ENCODE data around the gene PTPRG.

DNA sequence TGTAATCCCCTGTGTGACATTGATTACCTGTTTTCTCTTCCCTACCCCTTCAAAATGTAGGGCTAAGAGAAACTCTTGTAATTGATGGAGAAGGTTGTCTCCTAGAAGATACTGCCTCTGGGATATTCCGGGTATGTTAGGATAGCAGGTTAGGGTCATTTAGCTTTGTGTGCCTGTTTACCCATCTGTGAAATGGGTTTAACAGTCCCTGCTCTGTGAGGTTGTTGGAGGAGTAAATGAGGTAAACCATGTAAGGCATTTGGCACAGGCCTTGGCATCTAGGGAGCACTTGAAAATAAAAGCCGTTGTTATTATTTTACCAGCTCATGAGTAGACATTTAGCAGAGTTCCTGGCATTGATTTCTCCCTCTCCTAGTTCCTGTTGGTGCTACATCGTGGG is 16.4 kb downstream of the PTPRG start:
- TF ChIP-seq ATF3 (IDR thresholded peaks at IDR 0.05), result no peak
- TF ChIP-seq POLR2A (IDR thresholded peaks at IDR 0.05; ENCODE audit: borderline replicate concordance, extremely low read depth, insufficient read depth, insufficient read length), result no peak
- TF ChIP-seq YY1 (IDR thresholded peaks at IDR 0.05; ENCODE audit: extremely low read depth, insufficient replicate concordance, low read depth, low read length), result no peak
- no peak for TF ChIP-seq CTCF (IDR thresholded peaks at IDR 0.05 in 2 of 3, conservative IDR thresholded peaks at IDR 0.05 in 1 of 3; ENCODE audit: borderline replicate concordance in 1 of 3, insufficient read depth in 1 of 3, low read depth in 2 of 3, low read length in 2 of 3)
- no peak for TF ChIP-seq POLR2AphosphoS5 (IDR thresholded peaks at IDR 0.05; ENCODE audit: low read depth, low read length)
- no peak for TF ChIP-seq EZH2 (IDR thresholded peaks at IDR 0.05)
- TF ChIP-seq, protein P1, sequence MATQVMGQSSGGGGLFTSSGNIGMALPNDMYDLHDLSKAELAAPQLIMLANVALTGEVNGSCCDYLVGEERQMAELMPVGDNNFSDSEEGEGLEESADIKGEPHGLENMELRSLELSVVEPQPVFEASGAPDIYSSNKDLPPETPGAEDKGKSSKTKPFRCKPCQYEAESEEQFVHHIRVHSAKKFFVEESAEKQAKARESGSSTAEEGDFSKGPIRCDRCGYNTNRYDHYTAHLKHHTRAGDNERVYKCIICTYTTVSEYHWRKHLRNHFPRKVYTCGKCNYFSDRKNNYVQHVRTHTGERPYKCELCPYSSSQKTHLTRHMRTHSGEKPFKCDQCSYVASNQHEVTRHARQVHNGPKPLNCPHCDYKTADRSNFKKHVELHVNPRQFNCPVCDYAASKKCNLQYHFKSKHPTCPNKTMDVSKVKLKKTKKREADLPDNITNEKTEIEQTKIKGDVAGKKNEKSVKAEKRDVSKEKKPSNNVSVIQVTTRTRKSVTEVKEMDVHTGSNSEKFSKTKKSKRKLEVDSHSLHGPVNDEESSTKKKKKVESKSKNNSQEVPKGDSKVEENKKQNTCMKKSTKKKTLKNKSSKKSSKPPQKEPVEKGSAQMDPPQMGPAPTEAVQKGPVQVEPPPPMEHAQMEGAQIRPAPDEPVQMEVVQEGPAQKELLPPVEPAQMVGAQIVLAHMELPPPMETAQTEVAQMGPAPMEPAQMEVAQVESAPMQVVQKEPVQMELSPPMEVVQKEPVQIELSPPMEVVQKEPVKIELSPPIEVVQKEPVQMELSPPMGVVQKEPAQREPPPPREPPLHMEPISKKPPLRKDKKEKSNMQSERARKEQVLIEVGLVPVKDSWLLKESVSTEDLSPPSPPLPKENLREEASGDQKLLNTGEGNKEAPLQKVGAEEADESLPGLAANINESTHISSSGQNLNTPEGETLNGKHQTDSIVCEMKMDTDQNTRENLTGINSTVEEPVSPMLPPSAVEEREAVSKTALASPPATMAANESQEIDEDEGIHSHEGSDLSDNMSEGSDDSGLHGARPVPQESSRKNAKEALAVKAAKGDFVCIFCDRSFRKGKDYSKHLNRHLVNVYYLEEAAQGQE (IDR thresholded peaks at IDR 0.05; ENCODE audit: low read depth), result no peak
- TF ChIP-seq, protein P2, sequence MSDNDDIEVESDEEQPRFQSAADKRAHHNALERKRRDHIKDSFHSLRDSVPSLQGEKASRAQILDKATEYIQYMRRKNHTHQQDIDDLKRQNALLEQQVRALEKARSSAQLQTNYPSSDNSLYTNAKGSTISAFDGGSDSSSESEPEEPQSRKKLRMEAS (IDR thresholded peaks at IDR 0.05), result no peak
- no peak for TF ChIP-seq CEBPB (IDR thresholded peaks at IDR 0.05; ENCODE audit: low read depth)
- no peak for TF ChIP-seq SIN3A (IDR thresholded peaks at IDR 0.05; ENCODE audit: low read depth)
- no peak for TF ChIP-seq RAD21 (IDR thresholded peaks at IDR 0.05; ENCODE audit: low read depth)
- TF ChIP-seq EGR1 (IDR thresholded peaks at IDR 0.05; ENCODE audit: low read depth), result no peak
